ENCODE results near the gene NBEAL1.
"Not testable (repeated sequence)": the region's sequence is repeated elsewhere in the genome, so short reads cannot be mapped to it uniquely, and the experiment has no call there.

GRCh38 chr2:203039211-203039610 lies 24.5 kb downstream of the NBEAL1 start:
- TF ChIP-seq, protein P1, sequence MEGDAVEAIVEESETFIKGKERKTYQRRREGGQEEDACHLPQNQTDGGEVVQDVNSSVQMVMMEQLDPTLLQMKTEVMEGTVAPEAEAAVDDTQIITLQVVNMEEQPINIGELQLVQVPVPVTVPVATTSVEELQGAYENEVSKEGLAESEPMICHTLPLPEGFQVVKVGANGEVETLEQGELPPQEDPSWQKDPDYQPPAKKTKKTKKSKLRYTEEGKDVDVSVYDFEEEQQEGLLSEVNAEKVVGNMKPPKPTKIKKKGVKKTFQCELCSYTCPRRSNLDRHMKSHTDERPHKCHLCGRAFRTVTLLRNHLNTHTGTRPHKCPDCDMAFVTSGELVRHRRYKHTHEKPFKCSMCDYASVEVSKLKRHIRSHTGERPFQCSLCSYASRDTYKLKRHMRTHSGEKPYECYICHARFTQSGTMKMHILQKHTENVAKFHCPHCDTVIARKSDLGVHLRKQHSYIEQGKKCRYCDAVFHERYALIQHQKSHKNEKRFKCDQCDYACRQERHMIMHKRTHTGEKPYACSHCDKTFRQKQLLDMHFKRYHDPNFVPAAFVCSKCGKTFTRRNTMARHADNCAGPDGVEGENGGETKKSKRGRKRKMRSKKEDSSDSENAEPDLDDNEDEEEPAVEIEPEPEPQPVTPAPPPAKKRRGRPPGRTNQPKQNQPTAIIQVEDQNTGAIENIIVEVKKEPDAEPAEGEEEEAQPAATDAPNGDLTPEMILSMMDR (IDR thresholded peaks at IDR 0.05) = not testable (repeated sequence)
- TF ChIP-seq POLR2A (IDR thresholded peaks at IDR 0.05) = not testable (repeated sequence)

Data from Peyer's patch (tissue), 4 donors.